ENCODE data around the gene TPPP3.

Gene TPPP3

GRCh38 chr16:67393111-67393787, at the start of gene TPPP3:
TPPP3 (minus strand) TSS chr16:67393498; CDS start chr16:67391111, 2,387 bp downstream.
- peak; percentile 38 to 83 for DNase-seq

DNA sequence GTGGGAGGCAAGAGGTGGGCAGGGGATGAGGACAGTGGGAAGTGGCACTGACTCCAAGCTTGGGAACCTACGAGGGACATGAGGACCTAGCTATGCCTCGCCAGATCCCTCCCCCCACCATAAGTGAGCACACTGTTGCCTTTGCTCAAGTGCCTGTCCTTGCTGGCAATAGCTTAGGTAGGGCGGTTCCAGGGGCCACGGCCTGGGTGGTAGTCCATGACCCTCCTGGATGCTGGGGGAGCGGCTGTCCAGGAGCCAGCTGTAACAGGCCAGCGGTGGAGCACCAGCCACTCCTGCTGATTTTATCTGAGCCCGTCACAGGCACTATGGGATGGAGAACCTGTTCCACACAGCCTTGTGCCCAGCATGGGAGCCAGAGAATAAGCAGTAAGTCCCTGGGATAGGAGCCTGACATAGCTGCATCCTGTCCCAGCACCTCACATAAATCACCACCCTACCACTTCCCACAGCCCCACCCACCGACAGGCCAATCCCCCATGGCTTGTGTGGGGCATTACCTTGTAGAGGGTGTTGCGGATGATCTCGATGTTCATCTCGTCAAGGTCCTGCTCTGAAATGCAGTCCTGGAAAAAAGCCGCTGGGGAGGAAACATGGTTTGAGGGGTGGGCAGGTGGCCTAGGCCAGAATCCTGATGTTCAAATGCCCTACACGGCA, 49.4 kb upstream of the TPPP3 start:
- no peak for DNase-seq

- DNase-seq, result no peak
These were observed 48.6 kb upstream of the TPPP3 start for GRCh38 chr16:67441907-67442306.

DNA sequence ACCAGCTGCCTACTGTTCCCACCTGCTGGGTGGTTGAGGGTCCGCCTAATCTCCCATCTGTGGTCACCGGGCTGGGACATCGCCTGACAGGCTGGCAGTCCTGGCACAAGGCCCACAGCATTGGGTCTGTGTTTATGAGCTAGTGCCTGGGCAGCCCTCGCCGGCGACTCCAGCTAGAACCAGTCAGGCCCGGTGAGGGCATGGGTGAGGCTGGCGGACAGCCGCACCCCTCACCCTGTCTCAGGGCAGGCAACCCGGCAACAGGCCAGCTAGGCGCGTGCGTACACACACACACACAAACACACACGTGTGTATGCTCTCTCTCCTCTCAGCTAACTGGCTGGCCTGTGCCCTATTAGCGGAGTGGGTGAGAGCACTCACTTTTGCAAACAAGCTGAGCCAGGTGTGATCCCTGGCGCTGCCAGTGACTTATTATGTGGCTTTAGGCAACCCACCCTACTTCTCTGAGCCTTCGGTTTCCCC, 48.0 kb upstream of the TPPP3 start:
- peak in 1 of 2 experiments; percentile 9 for DNase-seq

- no peak for DNase-seq
These were observed 45.6 kb upstream of the TPPP3 start for GRCh38 chr16:67438824-67439393.

DNA sequence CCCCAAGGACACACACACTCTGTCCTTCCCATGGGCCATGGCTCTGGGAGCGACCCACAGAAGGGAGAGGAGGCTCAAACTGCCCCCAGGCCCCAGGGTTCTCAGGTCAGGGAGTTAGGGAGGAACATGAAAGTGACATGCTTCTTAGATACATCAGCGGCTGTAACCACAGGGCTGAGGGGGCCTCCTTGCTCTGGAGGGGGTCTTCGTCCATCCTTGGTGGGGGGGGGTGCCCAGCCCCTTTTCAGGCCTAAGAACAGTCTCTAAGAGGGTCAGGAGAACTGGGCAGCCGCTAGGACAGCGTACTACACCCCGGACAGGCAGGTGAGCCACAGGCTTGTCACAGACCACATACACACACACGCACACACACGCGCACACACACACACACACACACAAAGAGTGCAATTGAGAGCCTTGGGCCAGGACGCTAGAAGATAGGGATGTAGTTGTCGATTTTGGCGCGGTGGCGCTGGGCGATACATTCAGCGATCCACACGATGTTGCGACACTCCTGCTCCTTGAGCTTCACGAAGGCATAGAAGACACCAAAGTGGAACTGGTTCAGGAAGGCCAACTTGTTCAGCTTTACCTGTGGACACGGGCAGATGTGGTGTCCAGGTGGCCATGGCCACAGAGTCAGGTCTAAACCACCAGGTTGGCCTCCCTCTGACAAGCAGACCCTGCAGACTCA, 44.9 kb upstream of the TPPP3 start:
- DNase-seq, result no peak

DNA sequence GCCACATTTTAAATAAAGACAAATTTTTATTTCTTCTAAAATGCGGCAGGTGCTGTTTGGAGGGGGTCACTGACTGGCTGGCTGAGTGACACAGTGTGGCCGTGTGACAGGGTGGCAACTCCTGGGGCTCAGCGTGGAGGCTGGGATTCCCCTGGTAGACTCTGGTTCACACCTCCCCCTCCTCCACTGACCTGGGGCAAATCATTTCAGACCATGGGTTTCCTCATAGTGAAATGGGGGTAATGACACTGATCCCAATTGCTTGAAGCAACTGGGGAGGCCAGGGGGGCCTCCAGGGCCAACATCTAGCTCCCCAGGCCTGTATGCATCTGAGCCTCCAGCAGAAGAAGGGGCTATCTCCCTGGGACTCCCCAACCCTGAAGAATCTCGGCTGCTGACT, 44.2 kb upstream of the TPPP3 start:
- DNase-seq, result no peak

DNA sequence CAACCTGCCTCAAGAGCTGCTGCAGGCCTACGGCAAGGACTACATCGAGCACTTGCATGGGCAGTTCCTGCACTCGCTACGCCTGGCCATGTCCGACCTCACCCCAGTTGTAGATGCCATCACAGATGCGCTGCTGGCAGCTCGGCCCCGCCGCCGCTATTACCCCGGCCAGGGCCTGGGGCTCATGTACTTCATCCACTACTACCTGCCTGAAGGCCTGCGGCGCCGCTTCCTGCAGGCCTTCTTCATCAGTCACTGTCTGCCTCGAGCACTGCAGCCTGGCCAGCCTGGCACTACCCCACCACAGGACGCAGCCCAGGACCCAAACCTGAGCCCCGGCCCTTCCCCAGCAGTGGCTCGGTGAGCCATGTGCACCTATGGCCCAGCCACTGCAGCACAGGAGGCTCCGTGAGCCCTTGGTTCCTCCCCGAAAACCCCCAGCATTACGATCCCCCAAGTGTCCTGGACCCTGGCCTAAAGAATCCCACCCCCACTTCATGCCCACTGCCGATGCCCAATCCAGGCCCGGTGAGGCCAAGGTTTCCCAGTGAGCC, 43.4 kb upstream of the TPPP3 start:
- DNase-seq, result no peak

GRCh38 chr16:67435758-67436164, 42.5 kb upstream of the TPPP3 start:
- no peak for DNase-seq

DNA sequence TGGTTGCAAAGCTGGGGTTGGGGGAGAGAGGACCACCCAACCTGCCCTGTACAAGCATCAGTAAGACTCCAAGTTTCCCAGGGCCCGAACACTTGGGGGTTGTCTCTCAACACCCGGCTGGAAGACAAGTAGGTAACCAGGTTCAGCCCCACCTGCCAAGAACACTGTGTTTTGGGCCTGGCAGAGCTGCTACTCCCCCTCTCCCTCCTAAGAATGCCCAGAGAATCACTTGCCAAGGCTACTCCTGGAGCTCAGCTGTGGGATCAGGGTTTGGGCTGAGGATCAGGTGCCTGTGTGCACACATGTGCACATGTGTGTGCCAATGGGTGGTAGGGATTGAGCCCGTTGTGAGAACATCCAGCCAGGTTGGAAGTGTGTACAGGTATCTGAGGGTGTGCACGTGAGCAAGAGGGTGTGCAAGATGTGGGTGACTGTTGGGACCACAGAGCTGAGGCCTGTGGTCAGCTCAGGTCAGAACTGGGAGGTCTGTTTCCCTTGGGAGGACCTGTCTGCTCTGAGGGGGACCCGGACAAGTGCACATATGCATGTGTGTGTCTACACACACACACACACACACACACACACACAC, 39.9 kb upstream of the TPPP3 start:
- no peak for DNase-seq

DNA sequence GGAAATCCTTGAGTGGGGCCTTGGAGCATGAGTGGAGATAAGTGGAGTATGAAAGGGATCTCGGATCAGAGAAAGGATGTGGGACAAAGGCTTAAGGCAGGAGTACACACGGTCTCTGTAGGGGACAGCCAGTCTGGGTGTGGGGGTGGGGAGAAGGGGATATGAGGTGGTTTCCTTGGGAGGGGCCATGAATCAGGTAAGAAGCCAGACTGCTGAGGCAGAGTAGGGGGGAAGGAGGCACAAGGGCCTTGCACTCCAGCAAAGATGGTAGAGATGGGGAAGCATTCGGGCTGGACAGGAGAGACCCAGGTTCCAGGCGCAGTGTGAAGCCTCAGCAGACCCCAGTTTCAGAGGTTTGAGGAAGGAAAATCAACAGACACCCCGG, 39.2 kb upstream of the TPPP3 start:
- no peak for DNase-seq

DNA sequence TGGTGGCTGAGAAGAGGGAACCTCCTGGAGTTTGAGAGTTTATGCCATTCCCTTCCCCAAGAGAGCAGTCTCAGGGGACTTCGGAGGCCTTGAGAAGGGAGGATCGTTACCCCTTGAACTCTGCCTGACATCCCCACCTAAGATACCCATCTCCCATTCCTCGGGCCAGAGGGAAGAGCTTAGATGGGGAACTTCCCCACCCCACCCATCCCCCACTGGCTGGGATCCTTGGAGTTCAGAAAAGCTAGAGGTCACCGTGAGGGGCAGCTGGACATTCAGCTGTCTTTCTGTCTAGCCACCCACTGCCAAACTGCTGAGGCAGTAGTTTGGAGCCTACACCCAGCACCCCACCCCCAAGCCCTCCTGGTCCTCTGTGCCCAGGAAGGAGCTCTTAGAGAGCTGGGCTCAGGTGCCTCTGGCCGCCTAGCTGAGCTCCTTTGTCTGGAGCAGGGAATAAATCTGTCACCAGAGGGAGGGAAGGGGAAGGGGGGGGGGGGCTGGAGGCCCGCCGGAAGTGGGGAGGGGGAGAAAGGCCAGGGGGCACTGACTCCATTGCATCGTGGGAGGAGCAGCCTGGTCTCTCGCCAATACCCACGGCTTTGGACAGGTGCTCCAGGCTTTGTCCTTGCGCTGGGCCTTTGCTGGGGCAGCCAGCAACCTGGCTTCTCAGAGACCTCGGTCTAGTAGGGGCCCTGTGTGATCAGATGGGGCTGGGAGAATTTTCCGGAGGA, 38.6 kb upstream of the TPPP3 start:
- peak in 1 of 2 experiments; percentile 27 for DNase-seq

DNA sequence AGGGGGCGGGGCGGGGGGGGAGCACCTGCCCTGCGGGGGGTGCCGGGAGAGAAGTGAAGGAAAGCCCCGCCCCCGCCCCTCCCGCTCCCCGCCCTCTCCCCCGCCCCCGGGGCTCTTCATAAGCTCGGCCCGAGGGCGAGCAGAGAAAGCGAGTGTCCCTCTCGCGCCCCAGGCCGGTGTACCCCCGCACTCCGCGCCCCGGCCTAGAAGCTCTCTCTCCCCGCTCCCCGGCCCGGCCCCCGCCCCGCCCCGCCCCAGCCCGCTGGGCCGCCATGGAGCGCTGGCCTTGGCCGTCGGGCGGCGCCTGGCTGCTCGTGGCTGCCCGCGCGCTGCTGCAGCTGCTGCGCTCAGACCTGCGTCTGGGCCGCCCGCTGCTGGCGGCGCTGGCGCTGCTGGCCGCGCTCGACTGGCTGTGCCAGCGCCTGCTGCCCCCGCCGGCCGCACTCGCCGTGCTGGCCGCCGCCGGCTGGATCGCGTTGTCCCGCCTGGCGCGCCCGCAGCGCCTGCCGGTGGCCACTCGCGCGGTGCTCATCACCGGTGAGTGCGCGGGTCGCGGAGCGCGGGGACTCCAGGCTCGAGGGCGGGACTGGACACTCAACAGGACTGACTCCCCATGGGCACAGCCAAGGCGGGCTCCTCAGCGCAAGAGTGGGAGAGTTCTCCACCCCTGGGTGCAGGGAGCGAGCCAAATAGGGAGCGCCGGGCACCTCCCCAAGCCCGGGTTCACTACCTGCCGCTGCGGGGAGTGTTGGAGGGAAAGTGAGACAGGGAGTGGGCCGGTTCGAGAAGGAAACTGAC, 37.9 kb upstream of the TPPP3 start, which contains the start of gene HSD11B2:
HSD11B2 (plus strand) TSS at position 145 of the 798 bp plus-strand sequence; CDS start at position 273, 128 bp downstream.
- peak in 1 of 2 experiments; percentile 72 for DNase-seq

GRCh38 chr16:67430504-67430976, 37.2 kb upstream of the TPPP3 start:
- peak in 1 of 2 experiments; percentile 52 for DNase-seq

DNA sequence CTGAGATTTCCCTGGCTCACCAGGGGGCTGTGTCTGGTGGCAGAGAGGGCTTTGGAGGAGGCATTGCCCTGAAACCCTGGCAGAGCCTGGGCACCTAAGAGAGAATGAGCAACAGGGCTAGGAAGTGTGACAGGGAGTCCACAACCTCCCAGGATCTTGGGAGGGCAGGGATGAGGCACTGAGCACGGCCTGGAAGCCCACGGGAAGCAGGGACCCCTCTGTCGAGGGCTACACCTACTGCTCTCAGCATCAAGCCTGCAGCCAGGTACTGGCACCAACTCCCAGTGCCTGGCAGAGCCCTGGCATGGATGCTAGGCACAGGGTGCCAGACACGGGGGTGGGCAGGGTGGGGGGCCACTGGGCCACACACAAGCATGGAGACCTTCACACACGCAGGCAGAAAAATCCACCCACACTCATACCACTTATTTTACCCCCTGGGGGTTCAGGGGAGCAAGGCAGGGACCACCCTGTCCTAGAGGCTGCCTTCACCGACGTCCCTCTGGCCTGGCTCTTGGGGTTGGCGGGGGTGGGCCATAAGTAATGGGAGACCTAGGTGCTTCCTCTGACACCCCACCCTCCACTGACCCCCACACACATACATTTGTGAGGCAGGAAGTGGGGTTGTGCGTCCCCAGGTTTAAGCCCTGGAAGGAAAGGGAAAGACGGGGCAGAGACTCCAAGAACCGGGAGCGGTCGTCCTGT, 36.7 kb upstream of the TPPP3 start:
- no peak for DNase-seq

- DNase-seq, result no peak
These were observed 35.9 kb upstream of the TPPP3 start for GRCh38 chr16:67429053-67429798.

GRCh38 chr16:67428146-67428731, 34.9 kb upstream of the TPPP3 start:
- DNase-seq, result peak; percentile 42 to 68

DNA sequence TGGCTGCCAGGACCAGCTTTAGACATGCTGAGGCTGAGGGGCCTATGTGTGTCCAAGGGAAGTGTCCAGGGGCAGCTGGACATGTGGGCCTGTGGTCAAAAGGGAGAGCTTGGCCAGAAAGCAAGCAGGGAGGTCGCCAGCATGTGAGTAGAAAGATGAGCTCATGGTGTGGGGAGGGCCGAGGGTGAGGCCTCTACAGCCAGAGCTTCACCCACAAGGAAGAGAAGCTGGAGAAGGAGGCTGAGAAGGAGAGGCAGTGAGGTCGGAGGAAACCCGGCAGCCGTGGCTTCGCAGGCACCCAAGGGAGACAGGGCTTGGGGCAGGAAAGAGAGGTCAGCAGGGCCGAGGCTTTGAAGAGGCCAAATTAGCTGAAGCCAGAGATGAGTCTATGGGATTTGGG, 33.7 kb upstream of the TPPP3 start:
- no peak for DNase-seq

- DNase-seq, result no peak
These were observed 32.7 kb upstream of the TPPP3 start for GRCh38 chr16:67426022-67426421.
